HG03442 (cell line): ENCODE results near the gene SLC17A7.
"Not testable (repeated sequence)": the region's sequence is repeated elsewhere in the genome, so short reads cannot be mapped to it uniquely, and the experiment has no call there.

ENCODE experiments used
- ATAC-seq: cut with Tn5 transposase; IDR thresholded peaks from one replicate; pipeline ENCODE4 v1.9.1; 2021; ENCODE audit warnings: mild to moderate bottlenecking, moderate library complexity; ENCODE audit not compliant: unreplicated experiment

Gene SLC17A7

GRCh38 chr19:49470615-49470978 is 29.3 kb upstream of the SLC17A7 start:
- ATAC-seq: no peak

GRCh38 chr19:49469828-49470614 is 28.7 kb upstream of the SLC17A7 start:
- peak; percentile 44 for ATAC-seq

- ATAC-seq: peak; percentile 59
These were observed 27.6 kb upstream of the SLC17A7 start for GRCh38 chr19:49468746-49469447.

- no peak for ATAC-seq
These were observed 26.9 kb upstream of the SLC17A7 start for GRCh38 chr19:49468199-49468598.

GRCh38 chr19:49465371-49465770 is 24.0 kb upstream of the SLC17A7 start:
- ATAC-seq: no peak

GRCh38 chr19:49463960-49464740 is 22.8 kb upstream of the SLC17A7 start:
- no peak for ATAC-seq

GRCh38 chr19:49462492-49462891 is 21.2 kb upstream of the SLC17A7 start:
- ATAC-seq: no peak

GRCh38 chr19:49461656-49462055 is 20.3 kb upstream of the SLC17A7 start:
- ATAC-seq: no peak

- not testable (repeated sequence) for ATAC-seq
These were observed 19.8 kb upstream of the SLC17A7 start for GRCh38 chr19:49461130-49461529.

GRCh38 chr19:49459388-49459787 is 18.1 kb upstream of the SLC17A7 start:
- ATAC-seq: no peak

GRCh38 chr19:49458567-49458903 is 17.2 kb upstream of the SLC17A7 start:
- ATAC-seq: no peak

GRCh38 chr19:49456326-49456725 is 15.0 kb upstream of the SLC17A7 start:
- ATAC-seq: no peak

- ATAC-seq: no peak
These were observed 14.4 kb upstream of the SLC17A7 start for GRCh38 chr19:49455773-49456172.

- ATAC-seq: no peak
These were observed 12.5 kb upstream of the SLC17A7 start for GRCh38 chr19:49453757-49454240.

- ATAC-seq: peak; percentile 83
These were observed 11.9 kb upstream of the SLC17A7 start, which contains the start of gene ALDH16A1 for GRCh38 chr19:49453013-49453756. Gene ALDH16A1 (plus strand): TSS chr19:49453225. CDS start chr19:49453332, 107 bp downstream.

- ATAC-seq: peak; percentile 47
These were observed 10.3 kb upstream of the SLC17A7 start, which contains the start of gene PIH1D1 for GRCh38 chr19:49451430-49452181. Gene PIH1D1 (minus strand): TSS chr19:49451814. CDS start chr19:49451574, 240 bp downstream.

GRCh38 chr19:49450405-49450804 is 9.1 kb upstream of the SLC17A7 start:
- ATAC-seq: no peak

- no peak for ATAC-seq
These were observed 7.1 kb upstream of the SLC17A7 start for GRCh38 chr19:49448432-49448786.

GRCh38 chr19:49447485-49448431 is 6.4 kb upstream of the SLC17A7 start:
- no peak for ATAC-seq
